Measurements from ENCODE around the gene MUS81. TPM values are rescaled to one million over a fixed set of nuclear protein-coding genes. Genes with fewer than 3 reads are reported as not detected.
A peak's percentile ranks its signal among the peaks of the same experiment; 100 is the strongest.

The MUS81 gene
- total RNA-seq, 1 donor from 2014 or later = 52.8 TPM

DNA sequence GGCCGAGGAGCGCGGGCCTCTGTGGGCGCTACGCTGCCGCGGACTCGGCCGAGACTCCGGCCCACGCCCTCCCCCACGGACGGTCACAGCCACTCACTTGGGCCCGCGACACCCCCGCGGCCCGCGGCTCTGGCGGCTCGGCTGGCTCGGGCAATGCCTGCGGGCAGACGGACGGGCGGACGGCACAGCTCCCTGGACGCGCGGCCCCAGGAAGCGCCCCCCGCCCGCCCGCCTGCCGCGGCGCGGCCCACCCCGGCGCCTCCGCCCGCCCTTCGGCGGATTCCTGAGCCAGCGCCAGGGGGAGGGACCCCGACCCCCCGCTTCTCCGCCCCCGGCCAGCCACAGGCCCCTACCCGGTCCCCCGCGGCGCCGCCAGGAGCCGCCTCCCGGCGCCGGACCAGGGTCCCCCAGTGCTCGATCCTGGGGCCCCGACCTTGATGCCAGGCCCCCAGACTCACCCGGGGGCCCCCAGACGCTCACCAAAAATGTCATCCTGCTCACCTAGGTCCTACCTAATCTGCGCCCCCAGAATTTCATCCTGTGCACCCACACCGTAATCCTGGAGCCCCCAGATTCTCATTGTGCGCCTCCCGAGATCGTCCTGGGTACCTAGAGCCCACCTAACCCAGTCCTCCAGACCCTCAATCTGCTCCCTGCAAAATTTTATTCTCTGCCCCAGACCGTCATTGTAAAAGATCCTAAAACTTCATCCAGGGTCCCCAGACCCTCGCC is 12.5 kb downstream of the MUS81 start, which contains the start of gene EFEMP2:
Gene EFEMP2 (minus strand): TSS at position 215 of the 732 bp plus-strand sequence. CDS start 446 bp downstream, outside the sequence.
- DNase-seq = peak; percentile 64
- peak within 1 kb of the TSS; percentile 62 for H3K4me3 ChIP-seq
- TF ChIP-seq, protein P1, sequence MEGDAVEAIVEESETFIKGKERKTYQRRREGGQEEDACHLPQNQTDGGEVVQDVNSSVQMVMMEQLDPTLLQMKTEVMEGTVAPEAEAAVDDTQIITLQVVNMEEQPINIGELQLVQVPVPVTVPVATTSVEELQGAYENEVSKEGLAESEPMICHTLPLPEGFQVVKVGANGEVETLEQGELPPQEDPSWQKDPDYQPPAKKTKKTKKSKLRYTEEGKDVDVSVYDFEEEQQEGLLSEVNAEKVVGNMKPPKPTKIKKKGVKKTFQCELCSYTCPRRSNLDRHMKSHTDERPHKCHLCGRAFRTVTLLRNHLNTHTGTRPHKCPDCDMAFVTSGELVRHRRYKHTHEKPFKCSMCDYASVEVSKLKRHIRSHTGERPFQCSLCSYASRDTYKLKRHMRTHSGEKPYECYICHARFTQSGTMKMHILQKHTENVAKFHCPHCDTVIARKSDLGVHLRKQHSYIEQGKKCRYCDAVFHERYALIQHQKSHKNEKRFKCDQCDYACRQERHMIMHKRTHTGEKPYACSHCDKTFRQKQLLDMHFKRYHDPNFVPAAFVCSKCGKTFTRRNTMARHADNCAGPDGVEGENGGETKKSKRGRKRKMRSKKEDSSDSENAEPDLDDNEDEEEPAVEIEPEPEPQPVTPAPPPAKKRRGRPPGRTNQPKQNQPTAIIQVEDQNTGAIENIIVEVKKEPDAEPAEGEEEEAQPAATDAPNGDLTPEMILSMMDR (IDR thresholded peaks at IDR 0.05) = no peak
- H3K9me3 ChIP-seq = no peaks in the 10 kb centered on the region
- no peaks in the 10 kb centered on the region for H3K27me3 ChIP-seq (ENCODE audit: low read depth)
- peak; percentile 40 to 54 for ATAC-seq
- peak within 1 kb of the TSS; percentile 87 for H3K27ac ChIP-seq
- peaks cover 17% of the 10 kb centered on the region for H3K36me3 ChIP-seq
- intact Hi-C loops (cut with DNase I) = no loop called here
- peaks cover 26% of the 10 kb centered on the region for H3K4me1 ChIP-seq

DNA sequence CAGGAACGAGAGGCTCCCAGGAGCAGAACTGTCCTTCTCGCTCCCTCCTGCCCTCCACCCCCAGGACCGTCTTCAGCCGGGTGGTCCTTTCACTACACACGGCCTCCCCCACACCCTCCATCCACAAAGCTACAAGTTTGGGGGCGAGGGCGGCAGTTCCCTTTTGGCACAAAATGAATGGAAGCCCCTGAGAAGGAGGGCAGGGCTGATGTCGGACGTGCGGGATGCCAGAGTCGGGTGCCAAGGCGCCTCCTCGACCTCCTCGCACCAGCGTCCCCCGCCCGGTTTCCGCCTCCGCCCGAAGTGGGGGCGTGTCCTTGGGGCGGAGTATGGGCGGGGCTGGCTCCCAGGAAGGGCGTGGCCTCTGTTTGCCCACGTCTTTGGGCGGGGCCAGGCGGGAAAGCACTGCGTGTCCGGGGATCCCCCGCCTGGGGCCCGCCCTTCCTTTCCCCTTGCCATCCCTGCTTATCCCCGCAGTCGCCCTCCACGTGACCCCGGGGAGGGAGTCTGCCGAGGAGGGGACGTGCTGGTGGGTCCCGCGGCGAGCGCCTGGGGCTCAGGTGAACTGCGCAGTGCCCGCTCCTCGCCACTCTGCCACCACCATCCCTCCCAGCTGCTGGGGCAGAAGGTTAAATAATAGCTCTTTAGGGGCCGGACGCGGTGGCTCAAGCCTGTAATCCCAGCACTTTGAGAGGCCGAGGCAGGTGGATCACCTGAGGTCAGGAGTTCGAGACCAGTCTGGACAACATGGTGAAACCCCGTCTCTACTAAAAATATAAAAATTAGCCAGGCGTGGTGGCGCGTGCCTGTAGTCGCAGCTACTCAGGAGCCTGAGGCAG is 13.3 kb downstream of the MUS81 start:
- intact Hi-C loops (cut with DNase I) = no loop called here
- Histone ChIP-seq H3K4me3 (peak overlapping the region; percentile 62), H3K9me3 (no peaks in the 10 kb centered on the region), H3K27me3 (ENCODE audit: low read depth) (no peaks in the 10 kb centered on the region), H3K4me1 (peaks cover 26% of the 10 kb centered on the region), H3K36me3 (peaks cover 9% of the 10 kb centered on the region), H3K27ac (peak overlapping the region; percentile 87)
- ATAC-seq = peak; percentile 97
- peak; percentile 96 for DNase-seq
- TF ChIP-seq, protein P1 (IDR thresholded peaks at IDR 0.05) = no peak

DNA sequence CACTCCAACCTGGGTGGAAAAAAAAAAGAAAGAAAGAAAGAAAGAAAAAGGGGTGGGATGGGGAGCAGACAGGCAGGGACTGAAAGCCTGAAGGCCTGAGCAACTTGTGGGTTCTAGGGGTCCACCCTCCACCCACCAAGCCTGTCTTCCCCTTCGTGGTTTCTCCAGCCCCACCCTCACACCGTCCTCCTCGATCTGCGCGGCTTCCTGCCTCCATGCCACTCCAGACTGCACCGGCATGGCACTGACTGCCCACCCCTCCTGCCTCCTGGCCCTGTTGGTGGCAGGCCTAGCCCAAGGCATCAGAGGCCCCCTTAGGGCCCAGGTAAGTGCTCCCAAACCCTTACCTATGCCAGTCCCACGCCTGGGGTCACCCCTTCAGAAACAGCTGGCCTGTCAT is 19.4 kb downstream of the MUS81 start, which contains the start of gene CTSW:
Gene CTSW (plus strand): TSS at position 221 of the 400 bp plus-strand sequence. CDS start 18 bp downstream, at position 239.
- Histone ChIP-seq H3K27ac (peak within 1 kb of the TSS; percentile 36), H3K36me3 (peaks cover 26% of the 10 kb centered on the region), H3K9me3 (no peaks in the 10 kb centered on the region), H3K4me1 (peaks cover 3% of the 10 kb centered on the region), H3K4me3 (peak within 1 kb of the TSS; percentile 24), H3K27me3 (ENCODE audit: low read depth) (no peaks in the 10 kb centered on the region)
- intact Hi-C loops (cut with DNase I) = loop anchor here (10.0 kb wide), 1 partner anchor 105 kb away; no protein-coding TSS in a partner anchor
- DNase-seq = peak; percentile 62
- ATAC-seq = peak; percentile 39 to 47
- TF ChIP-seq, protein P1 (IDR thresholded peaks at IDR 0.05) = no peak

DNA sequence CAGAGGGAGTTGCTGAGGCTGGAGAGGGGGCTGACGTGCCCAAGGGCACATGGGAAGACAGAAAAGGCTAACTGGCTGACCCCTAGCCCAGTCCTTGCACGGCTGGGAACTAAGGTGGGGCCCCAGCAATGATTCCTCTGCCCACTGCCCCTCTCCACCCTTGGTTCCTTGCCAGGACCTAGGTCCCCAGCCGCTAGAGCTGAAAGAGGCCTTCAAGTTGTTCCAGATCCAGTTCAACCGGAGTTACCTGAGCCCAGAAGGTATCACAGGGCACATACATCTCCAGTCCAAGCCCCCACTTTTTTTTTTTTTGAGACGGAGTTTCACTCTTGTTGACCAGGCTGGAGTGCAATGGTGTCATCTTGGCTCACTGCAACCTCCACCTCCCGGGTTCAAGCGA is 19.8 kb downstream of the MUS81 start:
- Histone ChIP-seq H3K27me3 (ENCODE audit: low read depth) (no peaks in the 10 kb centered on the region), H3K9me3 (no peaks in the 10 kb centered on the region), H3K36me3 (peaks cover 27% of the 10 kb centered on the region), H3K4me1 (peaks cover 7% of the 10 kb centered on the region), H3K4me3 (peak overlapping the region; percentile 24), H3K27ac (peak overlapping the region; percentile 36)
- TF ChIP-seq, protein P1 (IDR thresholded peaks at IDR 0.05) = no peak
- intact Hi-C loops (cut with DNase I) = loop anchor here (10.0 kb wide), 1 partner anchor 105 kb away; no protein-coding TSS in a partner anchor
- ATAC-seq (no peak), DNase-seq (no peak)

DNA sequence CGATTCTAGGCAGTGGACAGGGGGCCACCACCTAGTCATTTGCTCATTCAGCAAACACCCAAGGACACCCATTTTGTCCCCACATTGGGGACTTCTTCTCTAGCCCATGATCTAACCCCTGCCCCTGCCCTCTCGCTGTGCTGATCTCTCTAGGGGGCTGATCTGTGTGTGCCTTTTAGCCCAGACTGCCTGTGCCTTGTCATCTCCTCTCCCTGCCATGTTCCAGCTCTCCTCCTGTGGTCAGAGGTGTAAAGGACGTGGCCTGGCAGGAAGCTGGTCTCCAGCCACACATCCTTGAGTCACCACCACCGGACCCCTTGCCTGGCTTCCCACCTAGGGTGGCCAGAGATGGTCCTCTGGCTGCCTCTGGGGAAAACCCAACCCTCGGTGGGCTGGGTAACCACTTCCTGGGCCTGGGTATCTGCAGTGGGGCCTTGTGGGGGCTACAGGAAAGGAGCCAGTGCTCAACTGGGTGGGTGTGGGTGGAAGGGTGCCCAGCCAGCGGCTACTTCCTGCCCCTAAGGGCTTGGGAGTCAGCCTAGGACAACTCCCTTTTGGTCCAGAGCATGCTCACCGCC is 20.7 kb downstream of the MUS81 start:
- Histone ChIP-seq H3K27ac (no peak overlapping the region), H3K4me3 (no peak overlapping the region), H3K36me3 (peaks cover 36% of the 10 kb centered on the region), H3K4me1 (peaks cover 7% of the 10 kb centered on the region), H3K27me3 (ENCODE audit: low read depth) (no peaks in the 10 kb centered on the region), H3K9me3 (no peaks in the 10 kb centered on the region)
- peak; percentile 34 for DNase-seq
- TF ChIP-seq, protein P1 (IDR thresholded peaks at IDR 0.05) = no peak
- intact Hi-C loops (cut with DNase I) = loop anchor here (10.0 kb wide), 1 partner anchor 104 kb away; no protein-coding TSS in a partner anchor
- ATAC-seq = no peak

All from lower lobe of right lung (tissue), 2 donors.